NCI-H2227 (cell line): ENCODE results near the gene SAP25.
A peak's percentile ranks its signal among the peaks of the same experiment; 100 is the strongest.
"Not testable (repeated sequence)": the region's sequence is repeated elsewhere in the genome, so short reads cannot be mapped to it uniquely, and the experiment has no call there.

Experiments used
- DNase-seq: peaks from one replicate; lab custom pipeline; 2025; ENCODE audit not compliant: unreplicated experiment; lab: John Stamatoyannopoulos, UW

Gene SAP25

GRCh38 chr7:100562195-100563099 is 11.3 kb downstream of the SAP25 start:
- DNase-seq = no peak

GRCh38 chr7:100561491-100562194 is 12.1 kb downstream of the SAP25 start:
- DNase-seq = no peak

DNA sequence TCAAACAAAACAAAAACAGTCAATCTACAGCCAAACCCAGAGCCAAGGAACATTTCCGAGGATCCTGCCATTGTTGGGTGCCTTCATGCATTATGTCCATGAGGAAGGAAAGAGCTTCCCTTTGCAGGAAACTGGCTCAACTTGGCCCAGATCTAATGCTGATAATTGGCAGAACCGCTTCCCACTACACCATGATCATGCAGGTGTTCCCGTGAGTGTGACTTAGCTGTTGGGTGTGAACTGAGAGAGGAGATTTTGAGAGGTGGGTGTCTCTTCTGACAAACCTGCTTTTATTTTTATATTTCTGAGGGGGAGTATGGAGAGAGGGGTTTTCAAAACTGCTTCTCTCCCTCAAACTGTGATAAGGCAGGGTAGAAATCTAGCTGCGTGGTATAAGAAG is 14.6 kb downstream of the SAP25 start:
- no peak for DNase-seq

GRCh38 chr7:100556541-100556940 is 17.2 kb downstream of the SAP25 start:
- no peak for DNase-seq

DNA sequence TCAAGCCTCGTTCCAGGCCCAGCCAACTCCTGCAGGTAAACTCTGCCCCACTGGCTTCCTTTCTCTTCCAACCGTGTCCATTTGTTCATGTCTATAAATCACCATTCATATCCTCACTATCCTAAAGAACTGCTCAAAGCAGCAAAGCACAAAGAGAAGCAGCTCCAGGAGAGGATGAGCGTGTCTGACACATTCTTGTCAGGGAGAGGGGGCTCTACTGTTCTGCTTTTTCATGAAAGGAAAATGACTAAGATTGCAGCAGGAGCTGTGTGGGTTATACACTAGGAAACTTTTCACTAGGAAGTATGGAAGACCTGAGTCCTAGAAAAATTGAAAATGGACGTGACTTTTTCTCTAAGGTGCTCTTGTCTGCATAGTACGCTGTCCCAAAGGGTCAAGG is 18.0 kb downstream of the SAP25 start:
- no peak for DNase-seq

DNA sequence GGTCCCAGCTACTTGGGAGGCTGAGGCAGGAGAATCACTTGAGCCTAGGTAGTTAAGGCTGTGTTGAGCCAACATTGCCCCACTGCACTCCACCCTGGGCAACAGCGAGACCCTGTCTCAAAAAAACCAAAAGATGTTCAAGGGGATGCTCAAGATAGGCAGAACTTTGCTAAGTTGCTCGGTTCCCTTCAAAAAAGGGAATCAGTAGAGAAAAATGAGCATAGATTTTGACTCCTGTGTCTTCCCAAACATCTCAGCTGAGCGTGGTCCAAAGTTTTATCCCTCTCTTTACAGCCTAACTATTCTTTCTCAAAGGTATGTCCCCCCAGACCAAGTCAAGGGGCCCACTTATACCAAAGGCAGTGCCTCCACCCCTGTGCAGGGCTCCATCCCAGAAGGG is 20.7 kb downstream of the SAP25 start:
- DNase-seq = no peak

DNA sequence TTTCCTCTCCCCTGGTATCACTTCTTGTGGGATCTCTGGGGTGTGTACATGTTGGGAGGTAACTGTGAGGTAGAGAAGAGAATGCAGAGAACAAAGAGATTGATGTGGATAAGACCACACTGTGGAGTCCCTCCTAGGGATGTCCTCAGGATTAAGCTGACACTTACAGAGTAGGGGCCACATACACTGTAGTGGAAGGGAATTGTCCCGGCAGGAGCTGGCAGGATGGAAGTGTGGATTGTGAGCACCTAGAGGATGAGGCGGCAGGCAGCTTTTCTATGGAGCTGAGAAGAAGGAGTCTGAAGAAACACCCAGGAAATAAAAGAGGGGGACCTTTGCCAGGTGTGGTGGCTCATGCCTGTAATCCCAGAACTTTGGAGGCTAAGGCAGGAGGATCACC is 21.2 kb downstream of the SAP25 start:
- DNase-seq = no peak

GRCh38 chr7:100548446-100548845 is 25.3 kb downstream of the SAP25 start:
- DNase-seq = not testable (repeated sequence)

DNA sequence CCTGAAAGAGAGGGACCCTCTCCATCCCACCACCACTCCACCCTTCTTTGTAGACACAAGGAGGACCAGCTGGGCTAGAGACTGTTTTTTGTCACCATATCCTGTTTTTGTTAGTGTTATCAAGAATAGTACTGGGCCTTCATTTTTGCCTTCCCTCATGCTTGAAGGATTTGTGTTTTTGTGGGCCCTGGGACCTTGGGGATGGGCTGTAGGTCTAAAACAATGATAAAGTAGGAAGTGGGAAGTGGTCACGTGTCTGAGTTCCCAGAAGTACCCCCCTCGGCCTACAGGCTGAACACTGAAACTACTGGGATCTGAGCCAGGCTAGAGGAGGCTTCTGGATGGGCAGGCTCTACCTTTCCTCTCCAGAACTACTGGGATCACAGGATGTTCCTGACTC is 25.8 kb downstream of the SAP25 start:
- DNase-seq = peak; percentile 20

GRCh38 chr7:100546926-100547800 is 26.5 kb downstream of the SAP25 start:
- peak; percentile 72 for DNase-seq

- no peak for DNase-seq
Measured at GRCh38 chr7:100546129-100546925, 27.4 kb downstream of the SAP25 start.

- DNase-seq = peak; percentile 45
Measured at GRCh38 chr7:100545360-100546128, 28.2 kb downstream of the SAP25 start.

DNA sequence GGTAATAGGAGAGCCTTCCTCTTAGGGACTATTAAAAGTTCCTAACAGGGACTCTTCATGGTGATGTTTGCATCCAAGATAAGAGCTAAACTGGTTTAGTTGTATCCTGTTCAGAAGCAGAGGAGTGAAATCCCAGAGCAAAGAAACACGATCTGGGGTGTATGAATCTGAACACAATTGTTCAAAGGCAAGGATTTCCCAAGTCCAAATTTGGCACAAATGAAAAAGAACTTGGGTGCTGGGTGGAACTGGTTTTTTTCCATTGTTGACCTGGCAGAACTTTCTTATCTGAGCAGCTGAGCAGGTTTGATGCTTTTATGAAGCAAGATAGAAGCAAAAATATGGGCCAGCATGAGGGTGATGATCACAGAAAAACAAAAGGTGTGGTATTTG is 28.7 kb downstream of the SAP25 start:
- no peak for DNase-seq

GRCh38 chr7:100544386-100544785 is 29.3 kb downstream of the SAP25 start:
- no peak for DNase-seq

DNA sequence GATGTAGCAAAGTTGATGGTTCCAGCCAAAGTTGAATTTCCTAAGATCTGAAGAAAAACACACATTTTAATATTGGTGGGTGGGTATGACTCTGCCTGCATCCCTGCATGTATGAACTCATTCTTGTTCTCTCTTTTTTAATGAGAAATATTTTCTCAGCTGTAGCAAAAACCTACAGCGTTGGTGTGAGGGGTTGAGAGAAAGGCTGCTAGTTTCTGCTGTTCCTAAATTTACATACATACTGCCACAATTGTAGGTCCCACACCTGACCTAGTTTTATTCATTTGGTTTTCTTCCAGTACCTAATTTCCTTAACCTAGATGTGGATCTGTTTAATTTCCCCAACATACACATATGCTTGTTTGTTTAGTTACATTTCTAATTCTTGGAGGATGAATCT is 30.1 kb downstream of the SAP25 start:
- no peak for DNase-seq

- DNase-seq = not testable (repeated sequence)
Measured at GRCh38 chr7:100541309-100541708, 32.4 kb downstream of the SAP25 start.

DNA sequence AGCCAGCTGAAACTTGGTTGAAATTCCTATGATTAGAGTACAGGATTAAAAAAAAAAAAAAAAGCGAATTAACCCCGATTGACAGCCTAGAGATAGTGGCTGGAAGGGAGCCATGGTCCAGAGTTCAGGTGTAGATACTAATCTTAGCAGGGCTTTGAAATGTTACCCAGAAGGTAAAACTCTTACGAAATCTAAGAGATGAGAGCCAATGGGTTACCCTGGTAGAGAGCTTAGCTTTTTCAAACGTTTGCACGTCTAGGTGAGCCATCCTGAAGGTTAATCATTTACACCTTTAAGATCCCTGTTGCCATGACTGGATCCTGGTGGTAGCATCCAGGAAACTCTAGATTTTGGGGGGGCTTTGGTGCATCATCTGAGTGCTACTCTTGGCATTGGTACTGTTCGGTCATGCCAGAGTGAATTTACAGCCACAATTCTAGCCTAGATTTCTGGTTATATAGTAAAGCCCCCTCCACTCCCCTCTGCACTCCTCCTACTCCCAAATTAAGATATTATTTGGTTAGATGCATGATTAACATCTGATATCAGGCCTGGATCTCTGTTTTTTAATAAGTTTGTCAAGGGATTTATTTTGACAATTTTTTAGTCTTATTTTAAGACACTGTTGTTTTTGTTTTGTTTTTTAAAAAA is 33.5 kb downstream of the SAP25 start:
- no peak for DNase-seq

- no peak for DNase-seq
Measured at GRCh38 chr7:100539436-100540006, 34.2 kb downstream of the SAP25 start.
